ENCODE data around the gene GPR83. TPM values are rescaled to one million over a fixed set of nuclear protein-coding genes. Genes with fewer than 3 reads are reported as not detected.
A peak's percentile ranks its signal among the peaks of the same experiment; 100 is the strongest.

GPR83 gene
- total and polyA plus RNA-seq, 2 experiments from 2014 or later: not detected

- H3K4me2 ChIP-seq: no peak overlapping the region
- no peak overlapping the region for H3K27ac ChIP-seq
- TF ChIP-seq CTCF (IDR thresholded peaks at IDR 0.05; ENCODE audit: poor library complexity) (peak; percentile 73), EZH2phosphoT487 (IDR thresholded peaks at IDR 0.05; ENCODE audit: low read depth, severe bottlenecking, unreplicated experiment) (no peak), EZH2 (IDR thresholded peaks at IDR 0.05; ENCODE audit: borderline replicate concordance) (no peak)
- no peaks in the 10 kb centered on the region for H4K20me1 ChIP-seq (ENCODE audit: insufficient read depth, poor library complexity, severe bottlenecking)
- H3K9me2 ChIP-seq (replicated peaks; ENCODE audit: insufficient read depth): no peaks in the 10 kb centered on the region
- no peaks in the 10 kb centered on the region for H3K9me3 ChIP-seq (ENCODE audit: low read depth)
- H3K27me3 ChIP-seq: no peaks in the 10 kb centered on the region
- H3K4me1 ChIP-seq (ENCODE audit: insufficient read depth): no peaks in the 10 kb centered on the region
- H3K4me3 ChIP-seq: no peak overlapping the region
- H3K36me3 ChIP-seq (replicated peaks; ENCODE audit: insufficient read depth, low read depth): no peaks in the 10 kb centered on the region
- H3K79me2 ChIP-seq: no peaks in the 10 kb centered on the region
- H2AFZ ChIP-seq: no peak overlapping the region
- 54% methylated on average over 4 of the region's 4 CpGs for WGBS (ENCODE audit: low lambda C conversion rate, missing lambda C conversion rate)
- DNase-seq (ENCODE audit: low spot score): peak; percentile 44
Measured at GRCh38 chr11:94417386-94417987, 16.3 kb upstream of the GPR83 start.

GRCh38 chr11:94405062-94405833, 4.0 kb upstream of the GPR83 start:
- H3K27ac ChIP-seq: no peak overlapping the region
- TF ChIP-seq EZH2phosphoT487 (IDR thresholded peaks at IDR 0.05; ENCODE audit: low read depth, severe bottlenecking, unreplicated experiment) (no peak), EZH2 (IDR thresholded peaks at IDR 0.05; ENCODE audit: borderline replicate concordance) (no peak), CTCF (IDR thresholded peaks at IDR 0.05; ENCODE audit: poor library complexity) (no peak)
- H3K36me3 ChIP-seq (replicated peaks; ENCODE audit: insufficient read depth, low read depth): no peaks in the 10 kb centered on the region
- 84% methylated on average over 4 of the region's 4 CpGs for WGBS (ENCODE audit: low lambda C conversion rate, missing lambda C conversion rate)
- no peak overlapping the region for H2AFZ ChIP-seq
- H3K9me3 ChIP-seq (ENCODE audit: low read depth): no peaks in the 10 kb centered on the region
- no peaks in the 10 kb centered on the region for H3K79me2 ChIP-seq
- H3K27me3 ChIP-seq: peaks cover 23% of the 10 kb centered on the region
- H3K4me3 ChIP-seq: no peak overlapping the region
- no peaks in the 10 kb centered on the region for H3K9me2 ChIP-seq (replicated peaks; ENCODE audit: insufficient read depth)
- DNase-seq (ENCODE audit: low spot score): no peak
- H4K20me1 ChIP-seq (ENCODE audit: insufficient read depth, poor library complexity, severe bottlenecking): no peaks in the 10 kb centered on the region
- H3K4me1 ChIP-seq (ENCODE audit: insufficient read depth): peaks cover 4% of the 10 kb centered on the region
- no peak overlapping the region for H3K4me2 ChIP-seq

GRCh38 chr11:94402355-94402754, 1.1 kb upstream of the GPR83 start:
- Histone ChIP-seq H3K27ac (no peak overlapping the region), H3K4me1 (ENCODE audit: insufficient read depth) (peaks cover 4% of the 10 kb centered on the region), H3K36me3 (replicated peaks; ENCODE audit: insufficient read depth, low read depth) (no peaks in the 10 kb centered on the region), H3K4me2 (no peak overlapping the region), H3K27me3 (peaks cover 43% of the 10 kb centered on the region), H2AFZ (no peak overlapping the region), H3K4me3 (no peak overlapping the region), H3K9me2 (replicated peaks; ENCODE audit: insufficient read depth) (no peaks in the 10 kb centered on the region), H3K79me2 (no peaks in the 10 kb centered on the region), H4K20me1 (ENCODE audit: insufficient read depth, poor library complexity, severe bottlenecking) (no peaks in the 10 kb centered on the region), H3K9me3 (ENCODE audit: low read depth) (no peaks in the 10 kb centered on the region)
- DNase-seq (ENCODE audit: low spot score): no peak
- WGBS (ENCODE audit: low lambda C conversion rate, missing lambda C conversion rate): 24% methylated on average over 1 of the region's 1 CpG
- TF ChIP-seq EZH2phosphoT487 (IDR thresholded peaks at IDR 0.05; ENCODE audit: low read depth, severe bottlenecking, unreplicated experiment): no peak
- TF ChIP-seq EZH2 (IDR thresholded peaks at IDR 0.05; ENCODE audit: borderline replicate concordance): no peak
- no peak for TF ChIP-seq CTCF (IDR thresholded peaks at IDR 0.05; ENCODE audit: poor library complexity)

All from hepatocyte (in vitro differentiated cells).